G401 (cell line): Measurements from ENCODE around the gene DMRTC2. TPM values are rescaled to one million over a fixed set of nuclear protein-coding genes. Genes with fewer than 3 reads are reported as not detected.

ENCODE experiments used
- total RNA-seq: library from RNA; depleted of rRNA; stranded (reverse); fragments of >200 nt; shearing (Covaris generic); gene quantifications from 2 replicates; pipeline ENCODE4 v1.2.3, GENCODE V29; 2014; rRNA removed

DMRTC2 gene
- total RNA-seq, 1 experiment from 2014 or later: not detected

Other genes with a start within 250 kb of the DMRTC2 start
- not detected in 2 replicates for gene CEACAM4, start 218.0 kb upstream of the DMRTC2 start, total RNA-seq
- not detected in 2 replicates for gene CEACAM7, start 156.8 kb upstream of the DMRTC2 start, total RNA-seq
- gene CEACAM5, start 136.4 kb upstream of the DMRTC2 start, total RNA-seq: not detected in 2 replicates
- gene CEACAM6, start 89.5 kb upstream of the DMRTC2 start, total RNA-seq: not detected in 2 replicates
- gene CEACAM3, start 48.5 kb upstream of the DMRTC2 start, total RNA-seq: not detected in 2 replicates
- not detected in 2 replicates for gene LYPD4, start 359 bp upstream of the DMRTC2 start, total RNA-seq
- gene RPS19, start 15.2 kb downstream of the DMRTC2 start, total RNA-seq: 3,257 and 3,896 TPM in 2 replicates
- 1.0 and 1.4 TPM in 2 replicates for gene CD79A, start 32.2 kb downstream of the DMRTC2 start, total RNA-seq
- gene ARHGEF1, start 38.1 kb downstream of the DMRTC2 start, total RNA-seq: 33.0 and 43.6 TPM in 2 replicates
- not detected in 2 replicates for gene ERFL, start 83.4 kb downstream of the DMRTC2 start, total RNA-seq
- 198 and 315 TPM in 2 replicates for gene RABAC1, start 114.3 kb downstream of the DMRTC2 start, total RNA-seq
- gene ATP1A3, start 149.2 kb downstream of the DMRTC2 start, total RNA-seq: 1.2 and 2.7 TPM in 2 replicates
- 0.49 and 1.1 TPM in 2 replicates for gene GRIK5, start 225.2 kb downstream of the DMRTC2 start, total RNA-seq
- gene ZNF574, start 231.1 kb downstream of the DMRTC2 start, total RNA-seq: 22.4 and 22.7 TPM in 2 replicates